GM18868 (cell line): Measurements from ENCODE around the gene MUC5B.
"Not testable (repeated sequence)": the region's sequence is repeated elsewhere in the genome, so short reads cannot be mapped to it uniquely, and the experiment has no call there.

Source experiments
- ATAC-seq: cut with Tn5 transposase; IDR thresholded peaks from one replicate; pipeline ENCODE4 v1.9.1; 2021; ENCODE audit warnings: mild to moderate bottlenecking, moderate library complexity; ENCODE audit not compliant: unreplicated experiment

MUC5B gene, protein sequence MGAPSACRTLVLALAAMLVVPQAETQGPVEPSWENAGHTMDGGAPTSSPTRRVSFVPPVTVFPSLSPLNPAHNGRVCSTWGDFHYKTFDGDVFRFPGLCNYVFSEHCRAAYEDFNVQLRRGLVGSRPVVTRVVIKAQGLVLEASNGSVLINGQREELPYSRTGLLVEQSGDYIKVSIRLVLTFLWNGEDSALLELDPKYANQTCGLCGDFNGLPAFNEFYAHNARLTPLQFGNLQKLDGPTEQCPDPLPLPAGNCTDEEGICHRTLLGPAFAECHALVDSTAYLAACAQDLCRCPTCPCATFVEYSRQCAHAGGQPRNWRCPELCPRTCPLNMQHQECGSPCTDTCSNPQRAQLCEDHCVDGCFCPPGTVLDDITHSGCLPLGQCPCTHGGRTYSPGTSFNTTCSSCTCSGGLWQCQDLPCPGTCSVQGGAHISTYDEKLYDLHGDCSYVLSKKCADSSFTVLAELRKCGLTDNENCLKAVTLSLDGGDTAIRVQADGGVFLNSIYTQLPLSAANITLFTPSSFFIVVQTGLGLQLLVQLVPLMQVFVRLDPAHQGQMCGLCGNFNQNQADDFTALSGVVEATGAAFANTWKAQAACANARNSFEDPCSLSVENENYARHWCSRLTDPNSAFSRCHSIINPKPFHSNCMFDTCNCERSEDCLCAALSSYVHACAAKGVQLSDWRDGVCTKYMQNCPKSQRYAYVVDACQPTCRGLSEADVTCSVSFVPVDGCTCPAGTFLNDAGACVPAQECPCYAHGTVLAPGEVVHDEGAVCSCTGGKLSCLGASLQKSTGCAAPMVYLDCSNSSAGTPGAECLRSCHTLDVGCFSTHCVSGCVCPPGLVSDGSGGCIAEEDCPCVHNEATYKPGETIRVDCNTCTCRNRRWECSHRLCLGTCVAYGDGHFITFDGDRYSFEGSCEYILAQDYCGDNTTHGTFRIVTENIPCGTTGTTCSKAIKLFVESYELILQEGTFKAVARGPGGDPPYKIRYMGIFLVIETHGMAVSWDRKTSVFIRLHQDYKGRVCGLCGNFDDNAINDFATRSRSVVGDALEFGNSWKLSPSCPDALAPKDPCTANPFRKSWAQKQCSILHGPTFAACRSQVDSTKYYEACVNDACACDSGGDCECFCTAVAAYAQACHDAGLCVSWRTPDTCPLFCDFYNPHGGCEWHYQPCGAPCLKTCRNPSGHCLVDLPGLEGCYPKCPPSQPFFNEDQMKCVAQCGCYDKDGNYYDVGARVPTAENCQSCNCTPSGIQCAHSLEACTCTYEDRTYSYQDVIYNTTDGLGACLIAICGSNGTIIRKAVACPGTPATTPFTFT (N-terminal part only)

DNA sequence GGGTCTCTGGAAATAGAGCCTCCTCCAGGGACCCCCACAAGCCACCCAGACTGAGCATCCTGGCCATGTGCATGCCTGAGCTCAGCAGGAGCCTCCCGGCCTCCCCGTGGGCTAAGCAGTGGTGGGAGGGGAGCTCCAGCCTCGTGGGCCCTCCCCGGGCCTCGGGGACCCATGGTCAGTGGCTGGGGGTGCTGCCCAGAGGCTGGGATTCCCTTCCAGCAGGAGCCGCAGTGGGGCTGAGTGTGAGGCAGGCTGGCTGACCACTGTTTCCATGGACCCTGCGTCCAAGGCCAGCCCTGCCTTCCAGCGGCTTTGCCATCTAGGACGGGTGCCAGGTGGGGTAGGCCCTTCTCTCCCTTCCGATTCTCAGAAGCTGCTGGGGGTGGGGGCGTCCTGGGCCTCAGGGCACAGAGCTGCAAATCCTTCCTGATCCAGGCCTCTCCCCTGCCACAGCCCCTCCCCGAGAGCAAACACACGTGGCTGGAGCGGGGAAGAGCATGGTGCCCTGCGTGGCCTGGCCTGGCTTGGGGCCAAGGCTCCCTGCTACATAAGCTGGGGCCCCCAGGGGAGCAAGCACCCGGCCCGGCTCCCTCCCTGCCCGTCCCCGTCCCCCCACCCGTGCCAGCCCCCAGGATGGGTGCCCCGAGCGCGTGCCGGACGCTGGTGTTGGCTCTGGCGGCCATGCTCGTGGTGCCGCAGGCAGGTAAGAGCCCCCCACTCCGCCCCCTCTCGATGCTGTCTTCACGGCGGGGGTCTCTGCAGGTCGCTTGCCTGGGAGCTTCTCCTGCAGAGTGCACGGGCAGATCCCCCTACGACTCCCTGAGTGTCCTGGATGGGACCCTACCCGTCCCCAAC, at the start of gene MUC5B:
TSS of gene MUC5B (plus strand) at position 576 of the 855 bp plus-strand sequence. CDS start at position 634, 58 bp downstream.
- no peak for ATAC-seq

DNA sequence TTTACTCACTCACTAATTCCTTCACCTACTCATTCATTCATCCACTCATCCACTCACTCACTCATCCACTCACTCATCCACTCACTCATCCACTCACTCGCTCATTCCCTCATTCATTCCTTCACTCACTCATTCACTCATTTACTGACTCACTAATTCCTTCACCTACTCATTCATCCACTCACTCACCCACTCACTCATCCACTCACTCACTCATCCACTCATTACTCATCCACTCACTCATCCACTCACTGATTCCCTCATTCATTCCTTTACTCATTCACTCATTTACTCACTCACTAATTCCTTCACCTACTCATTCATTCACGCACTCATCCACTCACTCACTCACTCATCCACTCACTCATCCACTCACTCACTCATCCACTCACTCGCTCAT, 49.5 kb upstream of the MUC5B start:
- ATAC-seq, result not testable (repeated sequence)

DNA sequence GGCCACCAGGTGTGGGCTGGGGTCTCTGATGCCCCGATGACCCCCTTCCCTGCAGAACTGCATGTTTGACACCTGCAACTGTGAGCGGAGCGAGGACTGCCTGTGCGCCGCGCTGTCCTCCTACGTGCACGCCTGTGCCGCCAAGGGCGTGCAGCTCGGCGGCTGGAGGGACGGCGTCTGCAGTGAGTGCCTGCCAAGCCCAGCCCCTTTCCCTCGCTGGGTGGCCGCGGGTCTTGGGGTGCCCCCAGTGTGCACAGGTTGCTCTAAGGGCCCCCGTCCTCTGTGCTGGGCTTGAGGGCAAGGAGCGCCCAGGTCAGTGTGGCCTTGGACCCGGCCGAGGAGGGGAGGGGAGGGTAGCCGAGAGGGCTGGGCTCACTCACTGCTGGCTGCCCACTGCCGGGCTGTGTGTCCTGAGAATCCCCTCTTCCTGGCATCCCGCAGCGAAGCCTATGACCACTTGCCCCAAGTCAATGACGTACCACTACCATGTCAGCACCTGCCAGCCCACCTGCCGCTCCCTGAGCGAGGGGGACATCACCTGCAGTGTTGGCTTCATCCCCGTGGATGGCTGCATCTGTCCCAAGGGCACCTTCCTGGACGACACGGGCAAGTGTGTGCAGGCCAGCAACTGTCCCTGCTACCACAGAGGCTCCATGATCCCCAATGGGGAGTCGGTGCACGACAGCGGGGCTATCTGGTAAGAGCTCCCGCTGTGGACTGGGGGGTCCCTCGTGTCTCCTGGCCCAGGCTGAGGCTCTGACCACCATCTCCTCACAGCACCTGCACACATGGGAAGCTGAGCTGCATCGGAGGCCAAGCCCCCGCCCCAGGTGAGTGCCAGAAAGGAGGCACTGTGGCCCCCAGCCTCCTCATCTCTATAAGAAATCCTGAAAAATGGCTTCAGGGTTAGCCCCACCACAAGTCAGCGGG, 48.2 kb upstream of the MUC5B start:
- ATAC-seq, result no peak

DNA sequence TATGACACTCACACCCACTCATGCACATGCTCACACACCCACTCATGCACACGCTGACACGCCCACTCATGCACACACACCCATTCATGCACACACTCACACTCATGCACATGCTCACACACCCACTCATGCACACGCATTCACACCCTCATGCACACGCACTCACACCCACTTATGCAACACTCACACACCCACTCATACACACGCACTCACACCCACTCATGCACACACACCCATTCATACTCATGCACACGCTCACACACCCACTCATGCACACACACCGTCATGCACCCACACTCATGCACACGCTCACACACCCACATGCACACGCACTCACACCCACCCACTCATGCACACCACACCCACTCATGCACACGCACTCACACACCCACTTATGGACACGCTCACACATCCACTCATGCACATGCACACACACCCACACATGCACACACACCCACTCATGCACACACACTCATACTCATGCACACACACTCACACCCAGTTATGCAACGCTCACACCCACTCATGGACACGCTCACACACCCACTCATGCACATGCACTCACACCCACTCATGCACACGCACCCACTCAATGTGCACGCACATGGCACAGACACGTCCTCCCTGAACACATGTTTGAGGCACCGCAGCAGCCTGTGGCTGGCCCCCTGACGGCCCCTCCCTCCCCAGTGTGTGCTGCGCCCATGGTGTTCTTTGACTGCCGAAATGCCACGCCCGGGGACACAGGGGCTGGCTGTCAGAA, 47.2 kb upstream of the MUC5B start:
- no peak for ATAC-seq

DNA sequence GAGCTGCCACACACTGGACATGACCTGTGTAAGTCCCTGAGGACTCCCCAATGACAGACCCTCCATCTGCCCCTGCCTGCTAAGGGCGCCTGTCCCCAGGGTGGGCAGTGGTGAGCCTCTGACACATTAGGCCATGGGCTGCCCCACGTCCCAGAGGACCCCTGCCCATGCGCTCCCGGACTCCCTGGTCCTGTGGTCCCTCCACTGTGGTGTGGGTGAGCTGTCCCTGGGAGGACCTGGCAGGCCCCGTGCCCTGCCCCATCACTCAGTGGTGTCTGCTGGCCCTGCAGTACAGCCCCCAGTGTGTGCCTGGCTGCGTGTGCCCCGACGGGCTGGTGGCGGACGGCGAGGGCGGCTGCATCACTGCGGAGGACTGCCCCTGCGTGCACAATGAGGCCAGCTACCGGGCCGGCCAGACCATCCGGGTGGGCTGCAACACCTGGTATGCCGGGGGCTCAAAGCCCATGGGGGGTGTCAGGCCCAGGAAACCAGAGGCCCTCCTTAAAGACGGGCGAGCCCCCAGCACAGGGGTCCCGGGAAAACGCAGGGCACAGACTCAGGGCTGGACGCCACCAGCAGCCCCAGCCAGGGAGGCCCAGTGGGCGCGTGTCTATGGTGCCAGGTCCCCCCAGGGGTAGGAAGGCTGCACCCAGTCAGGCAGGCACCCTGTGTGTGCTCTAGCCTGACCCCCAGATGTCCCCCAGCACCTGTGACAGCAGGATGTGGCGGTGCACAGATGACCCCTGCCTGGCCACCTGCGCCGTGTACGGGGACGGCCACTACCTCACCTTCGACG, 46.4 kb upstream of the MUC5B start:
- no peak for ATAC-seq

DNA sequence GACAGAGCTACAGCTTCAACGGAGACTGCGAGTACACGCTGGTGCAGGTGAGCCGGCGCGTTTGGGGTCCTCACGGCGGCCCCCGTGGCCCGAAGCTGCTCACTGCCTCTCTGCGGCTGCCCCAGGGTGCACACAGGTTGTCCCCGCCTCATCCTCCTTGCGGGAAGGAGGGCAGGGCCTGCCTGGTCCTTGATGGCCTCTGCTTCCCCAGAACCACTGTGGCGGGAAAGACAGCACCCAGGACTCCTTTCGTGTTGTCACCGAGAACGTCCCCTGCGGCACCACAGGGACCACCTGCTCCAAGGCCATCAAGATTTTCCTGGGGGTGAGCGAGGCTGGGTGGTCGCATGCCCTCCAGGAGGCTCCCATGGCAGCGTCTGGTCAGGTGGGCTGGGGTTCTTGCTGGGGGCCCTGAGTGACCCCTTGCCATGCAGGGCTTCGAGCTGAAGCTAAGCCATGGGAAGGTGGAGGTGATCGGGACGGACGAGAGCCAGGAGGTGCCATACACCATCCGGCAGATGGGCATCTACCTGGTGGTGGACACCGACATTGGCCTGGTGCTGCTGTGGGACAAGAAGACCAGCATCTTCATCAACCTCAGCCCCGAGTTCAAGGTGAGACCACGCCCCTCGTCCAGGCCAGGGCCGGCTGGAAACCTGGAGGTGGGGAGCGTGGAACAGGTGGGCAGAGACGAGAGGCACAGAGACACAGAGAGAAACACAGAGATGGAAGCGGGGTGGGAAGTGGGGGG, 45.7 kb upstream of the MUC5B start:
- ATAC-seq, result no peak

DNA sequence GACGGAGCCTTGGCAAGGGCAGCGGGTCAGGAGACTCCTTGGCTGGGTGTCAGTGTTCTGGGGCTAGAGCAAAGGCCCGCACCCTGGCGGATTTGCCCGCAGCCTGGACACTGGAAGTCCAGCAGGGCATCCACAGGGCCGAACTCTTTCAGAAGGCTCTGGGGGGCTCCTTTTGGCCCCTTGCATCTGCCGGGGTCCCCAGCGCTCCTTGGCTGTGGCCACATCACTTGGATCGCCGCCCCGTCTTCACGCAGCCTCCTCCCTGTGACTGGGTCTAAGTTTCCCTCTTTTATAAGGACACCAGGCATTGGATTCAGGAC, 45.1 kb upstream of the MUC5B start:
- no peak for ATAC-seq

DNA sequence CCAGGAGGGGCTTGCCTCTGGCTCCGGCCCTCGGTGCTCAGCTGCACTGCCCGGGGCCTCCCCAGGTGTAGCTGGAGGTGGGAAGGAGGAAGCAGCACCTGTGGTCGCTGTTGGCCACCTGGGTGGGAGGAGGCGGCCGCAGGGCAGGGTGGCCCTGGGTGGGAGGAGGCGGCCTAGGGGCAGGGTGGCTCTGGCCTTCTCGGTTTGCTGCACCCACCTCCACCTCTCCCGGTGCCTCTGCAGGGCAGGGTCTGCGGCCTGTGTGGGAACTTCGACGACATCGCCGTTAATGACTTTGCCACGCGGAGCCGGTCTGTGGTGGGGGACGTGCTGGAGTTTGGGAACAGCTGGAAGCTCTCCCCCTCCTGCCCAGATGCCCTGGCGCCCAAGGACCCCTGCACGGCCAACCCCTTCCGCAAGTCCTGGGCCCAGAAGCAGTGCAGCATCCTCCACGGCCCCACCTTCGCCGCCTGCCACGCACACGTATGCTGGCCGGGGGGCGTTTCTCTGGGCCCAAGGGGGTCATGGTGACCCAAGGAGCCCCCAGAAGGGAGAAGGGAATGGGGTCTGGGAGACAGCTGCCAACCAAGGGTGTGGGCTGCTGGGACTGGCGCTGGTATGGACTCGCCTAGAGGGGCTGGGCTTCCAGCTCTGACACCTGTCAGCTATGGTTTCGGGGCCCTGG, 44.5 kb upstream of the MUC5B start:
- ATAC-seq, result no peak

DNA sequence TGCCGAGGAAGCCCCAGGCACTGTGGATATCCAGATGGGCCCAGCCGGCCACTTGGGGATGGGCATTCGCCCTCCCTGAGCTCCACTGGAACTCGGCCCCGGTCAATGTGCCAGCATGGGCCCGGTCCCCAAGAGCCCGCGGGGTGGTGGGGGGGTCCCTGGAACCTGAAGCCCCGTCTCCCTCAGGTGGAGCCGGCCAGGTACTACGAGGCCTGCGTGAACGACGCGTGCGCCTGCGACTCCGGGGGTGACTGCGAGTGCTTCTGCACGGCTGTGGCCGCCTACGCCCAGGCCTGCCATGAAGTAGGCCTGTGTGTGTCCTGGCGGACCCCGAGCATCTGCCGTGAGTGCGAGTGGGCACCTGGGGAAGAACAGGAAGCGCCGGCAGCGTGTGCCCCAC, 44.0 kb upstream of the MUC5B start:
- ATAC-seq, result no peak

DNA sequence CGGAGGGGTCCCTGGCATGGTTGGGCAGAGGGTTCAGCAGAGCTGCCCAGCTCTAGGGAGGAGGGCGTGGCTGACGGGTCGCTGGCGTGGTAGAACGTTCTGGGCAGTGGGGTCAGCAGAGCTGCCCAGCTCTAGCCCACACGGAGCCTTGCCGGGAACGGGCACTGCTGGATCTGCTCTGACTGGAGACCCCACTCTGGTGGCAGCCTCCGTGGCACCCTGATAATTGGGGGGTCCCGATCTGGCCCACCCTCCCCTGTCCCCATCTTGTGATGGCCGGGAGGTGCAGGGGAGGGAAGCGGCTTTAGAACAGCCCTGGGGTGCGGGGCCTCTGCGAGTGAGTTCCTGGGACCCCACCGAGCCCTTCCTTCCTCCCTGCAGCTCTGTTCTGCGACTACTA, 43.2 kb upstream of the MUC5B start:
- ATAC-seq, result no peak

DNA sequence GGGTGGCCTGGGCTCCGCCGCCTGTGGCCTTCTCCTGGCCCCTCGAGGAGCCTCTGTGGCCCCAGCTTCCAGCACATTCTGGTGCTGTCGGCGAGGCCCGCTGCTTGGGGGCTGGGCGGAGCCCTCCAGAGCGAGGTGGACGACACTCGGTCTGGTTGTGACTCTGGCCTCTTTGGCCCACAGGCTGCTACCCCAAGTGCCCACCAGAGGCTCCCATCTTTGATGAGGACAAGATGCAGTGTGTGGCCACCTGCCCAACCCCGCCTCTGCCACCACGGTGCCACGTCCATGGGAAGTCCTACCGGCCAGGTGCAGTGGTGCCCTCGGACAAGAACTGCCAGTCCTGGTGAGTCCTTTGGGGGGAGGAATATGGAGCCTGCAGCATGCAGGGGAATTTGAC, 42.7 kb upstream of the MUC5B start:
- no peak for ATAC-seq

DNA sequence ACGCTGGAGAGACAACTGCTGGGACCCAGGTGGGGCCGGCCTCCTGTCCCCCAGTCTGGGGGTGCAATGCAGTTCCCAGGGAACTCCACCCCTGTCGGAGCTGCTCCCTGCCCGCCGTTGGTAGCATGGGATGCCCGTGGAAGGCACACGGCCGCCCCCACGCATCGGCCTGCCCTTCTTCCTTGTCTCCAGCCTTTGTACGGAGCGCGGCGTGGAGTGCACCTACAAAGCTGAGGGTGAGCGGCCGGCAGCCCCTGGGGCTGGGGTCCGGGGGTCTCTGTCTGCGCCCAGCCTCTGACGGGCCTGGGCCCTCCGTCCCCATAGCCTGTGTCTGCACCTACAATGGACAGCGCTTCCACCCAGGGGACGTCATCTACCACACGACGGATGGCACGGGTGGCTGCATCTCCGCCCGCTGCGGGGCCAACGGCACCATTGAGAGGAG, 41.9 kb upstream of the MUC5B start:
- no peak for ATAC-seq

DNA sequence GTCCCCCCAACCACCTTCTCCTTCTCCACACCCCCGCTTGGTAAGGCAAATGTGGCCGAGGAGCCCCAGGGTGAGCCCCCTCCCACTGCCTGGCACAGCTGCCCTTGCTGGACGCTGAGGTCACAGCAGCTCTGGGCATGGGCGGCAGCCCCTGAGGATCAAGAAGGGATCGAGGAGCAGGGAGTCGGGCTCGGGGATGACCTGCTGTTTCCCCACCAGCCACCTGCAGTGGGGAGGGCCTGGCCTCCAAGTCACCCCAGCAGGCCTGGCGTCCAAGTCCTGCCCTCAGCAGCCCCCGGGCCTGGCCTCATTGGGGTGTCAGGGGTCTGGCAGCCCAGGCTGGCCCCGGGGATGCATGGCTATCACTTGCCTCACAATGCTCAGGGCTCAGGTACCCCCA, 41.4 kb upstream of the MUC5B start:
- no peak for ATAC-seq

DNA sequence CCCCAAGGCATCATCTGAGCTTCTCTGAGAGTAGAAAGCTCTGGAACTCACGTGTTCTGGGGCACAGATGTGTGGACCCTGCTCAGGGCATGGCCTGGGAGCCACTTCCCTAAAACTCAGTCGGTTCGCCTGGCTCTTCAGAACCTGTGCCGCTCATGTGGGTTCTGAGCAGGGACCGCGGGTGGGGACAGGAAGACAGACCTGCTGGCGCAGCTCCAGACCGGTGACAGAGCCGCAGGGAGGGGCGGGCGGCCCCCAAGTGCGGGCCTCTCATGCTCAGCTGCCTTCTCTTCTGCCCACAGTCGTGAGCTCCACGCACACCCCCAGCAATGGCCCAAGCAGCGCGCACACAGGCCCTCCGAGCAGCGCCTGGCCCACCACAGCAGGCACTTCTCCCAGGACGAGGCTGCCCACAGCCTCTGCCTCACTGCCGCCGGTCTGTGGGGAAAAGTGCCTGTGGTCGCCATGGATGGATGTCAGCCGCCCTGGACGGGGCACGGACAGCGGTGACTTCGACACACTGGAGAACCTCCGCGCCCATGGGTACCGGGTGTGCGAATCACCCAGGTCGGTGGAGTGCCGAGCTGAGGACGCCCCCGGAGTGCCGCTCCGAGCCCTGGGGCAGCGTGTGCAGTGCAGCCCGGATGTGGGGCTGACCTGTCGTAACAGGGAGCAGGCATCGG, 40.9 kb upstream of the MUC5B start:
- ATAC-seq, result no peak

DNA sequence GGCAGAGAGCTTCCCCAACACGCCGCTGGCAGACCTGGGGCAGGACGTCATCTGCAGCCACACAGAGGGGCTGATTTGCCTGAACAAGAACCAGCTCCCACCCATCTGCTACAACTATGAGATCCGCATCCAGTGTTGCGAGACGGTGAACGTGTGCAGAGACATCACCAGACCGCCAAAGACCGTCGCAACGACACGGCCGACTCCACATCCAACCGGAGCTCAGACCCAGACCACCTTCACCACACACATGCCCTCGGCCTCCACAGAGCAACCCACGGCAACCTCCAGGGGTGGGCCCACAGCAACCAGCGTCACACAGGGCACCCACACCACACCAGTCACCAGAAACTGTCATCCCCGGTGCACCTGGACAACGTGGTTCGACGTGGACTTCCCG, 38.7 kb upstream of the MUC5B start:
- not testable (repeated sequence) for ATAC-seq
